Heart left ventricle (tissue), 16 donors: ENCODE measurements around the gene PSMB2. TPM values are rescaled to one million over a fixed set of nuclear protein-coding genes. Genes with fewer than 3 reads are reported as not detected.

Experiments
- ATAC-seq, 4 donors: fragments of 200-7000 bp; cut with Tn5 transposase; one replicate each; pipeline ENCODE4 v1.9.1; 2020 to 2022; ENCODE audit warnings: moderate library complexity in 4 of 4, mild to moderate bottlenecking in 3 of 4, moderate number of reproducible peaks in 1 of 4
- DNase-seq, 5 donors: peaks; one replicate each; pipeline ENCODE4 v3.0.0-alpha.2; 2020
- H3K27ac ChIP-seq, 12 donors: fragments of 200-600 bp; sonication (generic) in 4 of 12; one replicate each; pipeline versions ENCODE4 v1.5.0 to v1.8.0; 2016 to 2022; ENCODE audit warnings: mild to moderate bottlenecking in 2 of 12
- H3K27me3 ChIP-seq, 9 donors: fragments of 200-600 bp; sonication (generic) in 2 of 9; one replicate each; pipeline versions ENCODE4 v1.5.1 to v1.8.0; 2016 to 2022; ENCODE audit warnings: mild to moderate bottlenecking in 3 of 9
- H3K36me3 ChIP-seq, 9 donors: fragments of 200-600 bp; sonication (generic) in 2 of 9; one replicate each; pipeline versions ENCODE4 v1.5.0 to v1.8.0; 2018 to 2022; ENCODE audit warnings: mild to moderate bottlenecking in 2 of 9
- H3K4me1 ChIP-seq, 12 donors: fragments of 200-600 bp; sonication (generic) in 4 of 12; one replicate each; pipeline versions ENCODE4 v1.5.0 to v1.8.0; 2016 to 2022; ENCODE audit warnings: mild to moderate bottlenecking in 3 of 12
- H3K4me3 ChIP-seq, 12 donors: fragments of 200-600 bp; sonication (generic) in 4 of 12; one replicate each; pipeline versions ENCODE4 v1.5.0 to v1.8.0; 2017 to 2022; ENCODE audit warnings: mild to moderate bottlenecking in 9 of 12, moderate library complexity in 4 of 12
- H3K9me3 ChIP-seq, 12 donors: fragments of 200-600 bp; sonication (generic) in 4 of 12; one replicate each; pipeline versions ENCODE4 v1.5.0 to v1.8.0; 2016 to 2022; ENCODE audit warnings: mild to moderate bottlenecking in 1 of 12
- CTCF ChIP-seq, 12 donors: fragments of 200-600 bp; sonication (generic) in 4 of 12; IDR thresholded peaks; one replicate each; pipeline versions ENCODE4 v1.5.0 to v1.8.0; 2018 to 2022; ENCODE audit warnings: antibody characterized with exemption in 12 of 12, mild to moderate bottlenecking in 5 of 12
- POLR2A ChIP-seq, 2 donors: fragments of 450-650 bp; IDR thresholded peaks; one replicate each; pipeline ENCODE4 v1.6.1; 2017; ENCODE audit warnings: antibody characterized with exemption in 2 of 2, mild to moderate bottlenecking in 2 of 2, moderate library complexity in 2 of 2
- WGBS, 4 donors: extraction: QIAGEN DNeasy Blood & Tissue Kit in 2 of 4; methylation state at CpG; one replicate each; pipeline versions ENCODE4 v1.1.5 to v1.1.7; 2013 to 2018; 5-methylcytosine and 5-hydroxymethylcytosine counted together
- intact Hi-C, 10 donors: fragments of 100-400 bp; cut with DNase I; formaldehyde crosslinking; loops; one replicate each; pipeline versions ENCODE4 v1.11.1 to v1.14.2; 2022
- polyA plus RNA-seq, 2 donors: library from polyadenylated mRNA; stranded (reverse); fragments of 200-250 nt; gene quantifications; one replicate each; pipeline ENCODE4 v1.2.3, GENCODE V29; 2013
- total RNA-seq, 9 donors: library from RNA; depleted of rRNA in 2 of 9; stranded (reverse); fragments of >200 nt in 2 of 9; fragmentation: NEBNext Ultra II Directional in 3 of 9; extraction: Animal tissue kit (Norgen Biotek cat#: 25700) in 3 of 9; gene quantifications; one replicate each; pipeline versions ENCODE4 v1.1.0 to v1.2.4, GENCODE V29; 2016 to 2023
- donor health status: ischemic (EF 13 %, LVEDD 7.1; RV severe dilation, severe dysfunction).
- donor health status: healthy with polysubstance abuse.
- donor health status: DM: no; HTN: yes; CAD: no.
- donor health status: DM: no; HTN: no; CAD: no.
- donor health status: ischemic (EF 25% LVEDD 6.9; RV normal size, moderate dysfunction).
- donor health status: ischemic (EF 25% LVEDD 5.7; RV mildly dilated, moderate dysfunction).
- donor health status: healthy.
- donor health status: DM: yes; HTN: yes; CAD: no.
- donor health status: ischemic (EF 35%, LVEDD 5.7; RV mildly dilated, moderate dysfunction).
- donor health status: nonischemic (EF 11% LVEDD 7.7; RV severe dilation, severe dysfunction).
- donor health status: DM: yes; HTN: yes; CAD: no.
- donor health status: PGD.
- donor health status: ischemic (EF 29% LVEDD 5.4; RV normal size, mild dysfunction).
- donor health status: nonischemic (EF 23%, LVEDD 6.1; RV moderate dilation, normal function).

PSMB2 gene
- total and polyA plus RNA-seq, 11 donors, result 36.3 to 60.0 (median 41.7) TPM

GRCh38 chr1:35615440-35615839, 25.9 kb downstream of the PSMB2 start:
- peaks cover 0 to 6% (median 0%) of the 10 kb centered on the region in 12 donors for H3K4me1 ChIP-seq
- H3K36me3 ChIP-seq, result peaks cover 0 to 94% (median 60%) of the 10 kb centered on the region in 9 donors
- no peak overlapping the region for H3K27ac ChIP-seq
- no peak overlapping the region for H3K4me3 ChIP-seq
- intact Hi-C loops, result no loop called here
- DNase-seq (no peak), ATAC-seq (no peak)
- H3K9me3 ChIP-seq, result no peaks in the 10 kb centered on the region
- H3K27me3 ChIP-seq, result no peaks in the 10 kb centered on the region
- WGBS, 4 donors, result 71 to 80% (median 72%) methylated on average over 8 of the region's 8 CpGs
- TF ChIP-seq CTCF (IDR thresholded peaks at IDR 0.05) (no peak), POLR2A (IDR thresholded peaks at IDR 0.05) (no peak)

GRCh38 chr1:35611655-35612054, 29.7 kb downstream of the PSMB2 start:
- H3K27me3 ChIP-seq, result no peaks in the 10 kb centered on the region
- H3K27ac ChIP-seq, result no peak overlapping the region
- intact Hi-C loops, result no loop called here
- DNase-seq (no peak), ATAC-seq (no peak)
- TF ChIP-seq CTCF (IDR thresholded peaks at IDR 0.05) (no peak), POLR2A (IDR thresholded peaks at IDR 0.05) (no peak)
- H3K4me3 ChIP-seq, result no peak overlapping the region
- 93 to 96% (median 93%) methylated on average over 7 of the region's 7 CpGs for WGBS, 4 donors
- peaks cover 0 to 6% (median 0%) of the 10 kb centered on the region in 12 donors for H3K4me1 ChIP-seq
- H3K9me3 ChIP-seq, result peaks cover 0 to 5% (median 0%) of the 10 kb centered on the region in 12 donors
- peaks cover 0 to 96% (median 80%) of the 10 kb centered on the region in 9 donors for H3K36me3 ChIP-seq

GRCh38 chr1:35605867-35606182, 35.5 kb downstream of the PSMB2 start:
- no peaks in the 10 kb centered on the region for H3K4me1 ChIP-seq
- no peak for TF ChIP-seq CTCF (IDR thresholded peaks at IDR 0.05)
- WGBS, 4 donors, result 82 to 89% (median 86%) methylated on average over 4 of the region's 4 CpGs
- H3K27me3 ChIP-seq, result no peaks in the 10 kb centered on the region
- no peak for ATAC-seq
- peaks cover 0 to 100% (median 95%) of the 10 kb centered on the region in 9 donors for H3K36me3 ChIP-seq
- no peak for DNase-seq
- intact Hi-C loops, result no loop called here
- H3K9me3 ChIP-seq, result peaks cover 0 to 5% (median 0%) of the 10 kb centered on the region in 12 donors
- H3K4me3 ChIP-seq, result no peak overlapping the region
- no peak overlapping the region for H3K27ac ChIP-seq

GRCh38 chr1:35605071-35605866, 36.1 kb downstream of the PSMB2 start:
- TF ChIP-seq CTCF (IDR thresholded peaks at IDR 0.05) (no peak), POLR2A (IDR thresholded peaks at IDR 0.05) (no peak)
- Histone ChIP-seq H3K4me1 (no peaks in the 10 kb centered on the region), H3K27me3 (no peaks in the 10 kb centered on the region), H3K27ac (no peak overlapping the region), H3K4me3 (no peak overlapping the region), H3K9me3 (peaks cover 0 to 5% (median 0%) of the 10 kb centered on the region in 12 donors), H3K36me3 (peaks cover 0 to 100% (median 91%) of the 10 kb centered on the region in 9 donors)
- WGBS, 4 donors, result 76 to 82% (median 79%) methylated on average over 6 of the region's 6 CpGs
- intact Hi-C loops, result no loop called here
- ATAC-seq (no peak), DNase-seq (no peak)
